Caco-2 (cell line): ENCODE data around the gene RFNG. TPM values are rescaled to one million over a fixed set of nuclear protein-coding genes. Genes with fewer than 3 reads are reported as not detected.
"Not testable (repeated sequence)": the region's sequence is repeated elsewhere in the genome, so short reads cannot be mapped to it uniquely, and the experiment has no call there.

Experiments
- BruUV-seq: library from RNA; stranded (reverse); fragments of 400-500 nt; replicated peaks from 2 replicates; lab custom pipeline; 2021; lab: Mats Ljungman, UMichigan
- CTCF ChIA-PET: fragments of 300-600 bp; sonication (Branson Sonifier 250); formaldehyde crosslinking; loops from one replicate; lab custom pipeline; 2022; ENCODE audit warnings: antibody characterized with exemption; lab: Charles Lee
- POLR2A ChIA-PET: fragments of 300-600 bp; sonication (Branson Sonifier 250); formaldehyde crosslinking; loops from one replicate; lab custom pipeline; 2022; ENCODE audit warnings: antibody characterized with exemption; lab: Charles Lee
- DNase-seq, 2 experiments: peaks; one replicate each; pipeline versions ENCODE4 v3.0.0 to v3.0.0-alpha.2; 2020 to 2022
- H3K27me3 ChIP-seq: replicated peaks from 2 replicates; pipeline ENCODE4 v1.6.0; 2011; ENCODE audit warnings: low read length; ENCODE audit not compliant: control insufficient read depth, insufficient read depth
- H3K36me3 ChIP-seq: 2 replicates; pipeline ENCODE4 v1.5.1; 2011; ENCODE audit warnings: low read length; ENCODE audit not compliant: control insufficient read depth, insufficient read depth
- H3K4me1 ChIP-seq: fragments of 250-450 bp; sonication (Bioruptor Pico); 2 replicates; pipeline ENCODE4 v1.5.1; 2020; ENCODE audit warnings: mild to moderate bottlenecking
- H3K4me3 ChIP-seq: 2 replicates; pipeline ENCODE4 v1.5.1; 2011; ENCODE audit warnings: low read depth, mild to moderate bottlenecking, control low read depth, low read length
- H3K9me3 ChIP-seq: fragments of 250-450 bp; sonication (Bioruptor Pico); 2 replicates; pipeline ENCODE4 v1.5.1; 2020; ENCODE audit warnings: mild to moderate bottlenecking, moderate library complexity
- H3K27ac Mint-ChIP-seq: one replicate; pipeline ENCODE4 v1.8.0; 2022; ENCODE audit warnings: mixed read lengths; ENCODE audit not compliant: unreplicated experiment
- H3K27me3 Mint-ChIP-seq: one replicate; pipeline ENCODE4 v1.8.0; 2022; ENCODE audit warnings: mixed read lengths; ENCODE audit not compliant: insufficient read depth, unreplicated experiment
- H3K36me3 Mint-ChIP-seq: one replicate; pipeline ENCODE4 v1.8.0; 2022; ENCODE audit warnings: mild to moderate bottlenecking, mixed read lengths; ENCODE audit not compliant: insufficient read depth, unreplicated experiment
- H3K4me1 Mint-ChIP-seq: one replicate; pipeline ENCODE4 v1.8.0; 2022; ENCODE audit warnings: low read depth, mixed read lengths; ENCODE audit not compliant: unreplicated experiment
- H3K4me3 Mint-ChIP-seq: one replicate; pipeline ENCODE4 v1.8.0; 2022; ENCODE audit warnings: mild to moderate bottlenecking, moderate library complexity, mixed read lengths; ENCODE audit not compliant: unreplicated experiment
- H3K9me3 Mint-ChIP-seq: one replicate; pipeline ENCODE4 v1.8.0; 2022; ENCODE audit warnings: mixed read lengths; ENCODE audit not compliant: unreplicated experiment
- CTCF ChIP-seq, 2 experiments: fragments of 200-600 bp in 1 of 2; IDR thresholded peaks; 1 replicate in 1 of 2; 2 replicates in 1 of 2; pipeline versions ENCODE4 v1.5.1 to v1.8.0; 2011 to 2022; ENCODE audit warnings: antibody characterized with exemption in 1 of 2, control low read depth in 1 of 2, inconsistent platforms in 1 of 2, low read depth in 1 of 2, low read length in 1 of 2, mild to moderate bottlenecking in 1 of 2, moderate library complexity in 1 of 2; ENCODE audit not compliant: insufficient read depth in 1 of 2, severe bottlenecking in 1 of 2, unreplicated experiment in 1 of 2
- intact Hi-C: fragments of 100-400 bp; cut with micrococcal nuclease; formaldehyde crosslinking; loops from one replicate; pipeline ENCODE4 v1.10.0; 2022; ENCODE audit not compliant: unreplicated experiment
- total RNA-seq: library from RNA; stranded (reverse); gene quantifications from 2 replicates; pipeline ENCODE4 v1.2.3, GENCODE V29; 2022

RFNG gene
- total RNA-seq, 1 experiment from 2014 or later = 35.5 TPM

- peaks cover 9% of the 10 kb centered on the region for H3K9me3 Mint-ChIP-seq
- no peaks in the 10 kb centered on the region for H3K27me3 Mint-ChIP-seq
- Histone ChIP-seq H3K4me3 (no peak overlapping the region), H3K9me3 (no peaks in the 10 kb centered on the region), H3K36me3 (no peaks in the 10 kb centered on the region; the same call in 1 of the 2 replicates), H3K27me3 (no peaks in the 10 kb centered on the region), H3K4me1 (peaks cover 14% of the 10 kb centered on the region)
- no TSS peak for BruUV-seq
- TF ChIP-seq CTCF (IDR thresholded peaks at IDR 0.05; ENCODE audit: insufficient read depth in 1 of 2, low read depth in 1 of 2, low read length in 1 of 2, severe bottlenecking in 1 of 2, unreplicated experiment in 1 of 2) = no peak
- ChIA-PET CTCF (interaction anchor here (1.5 kb wide), 1 partner anchor 17 kb away, joined by 3 read pairs; the partner anchor contains the start of genes CENPX and LRRC45), POLR2A (no interaction called here)
- H3K4me1 Mint-ChIP-seq = peaks cover 5% of the 10 kb centered on the region
- no peak overlapping the region for H3K4me3 Mint-ChIP-seq
- intact Hi-C loops = no loop called here
- H3K27ac Mint-ChIP-seq = no peak overlapping the region
- peaks cover 15% of the 10 kb centered on the region for H3K36me3 Mint-ChIP-seq
- DNase-seq = no peak
Observed at GRCh38 chr17:82039695-82040299, 11.8 kb downstream of the RFNG start.

DNA sequence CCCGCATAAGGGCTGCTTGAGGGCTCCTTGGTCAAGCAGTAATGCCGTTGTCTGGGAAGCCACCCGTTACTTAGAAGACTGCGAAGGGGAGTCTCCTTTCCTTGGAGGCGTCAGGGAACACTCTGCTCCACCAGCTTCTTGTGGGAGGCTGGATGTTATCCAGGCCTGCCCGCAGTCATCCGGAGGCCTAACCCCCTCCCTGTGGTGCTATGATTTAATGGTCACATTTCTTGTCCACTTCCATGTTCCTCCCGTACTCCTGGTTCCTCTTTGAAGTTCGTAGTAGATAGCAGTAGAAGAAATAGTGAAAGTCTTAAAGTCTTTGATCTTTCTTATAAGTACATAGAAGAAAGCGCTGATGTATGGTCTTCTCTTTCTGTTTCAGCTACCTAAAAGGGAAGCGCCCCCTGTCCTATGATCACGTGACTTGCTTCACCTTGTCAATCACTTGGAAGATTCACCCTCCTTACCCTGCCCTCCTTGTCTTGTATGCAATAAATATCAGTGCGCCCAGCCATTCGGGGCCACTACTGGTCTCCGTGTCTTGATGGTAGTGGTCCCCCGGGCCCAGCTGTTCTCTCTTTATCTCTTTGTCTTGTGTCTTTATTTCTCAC is 12.7 kb downstream of the RFNG start:
- H3K9me3 ChIP-seq, H3K27me3 Mint-ChIP-seq, POLR2A ChIA-PET, H3K4me3 Mint-ChIP-seq, H3K9me3 Mint-ChIP-seq, H3K27me3 ChIP-seq, H3K27ac Mint-ChIP-seq, DNase-seq, H3K4me1 Mint-ChIP-seq, H3K4me3 ChIP-seq, BruUV-seq, intact Hi-C loops, H3K36me3 ChIP-seq: not testable (repeated sequence)
- H3K36me3 Mint-ChIP-seq = peaks cover 15% of the 10 kb centered on the region
- peaks cover 14% of the 10 kb centered on the region for H3K4me1 ChIP-seq
- CTCF ChIA-PET = interaction anchor here (1.5 kb wide), 1 partner anchor 16 kb away, joined by 3 read pairs; the partner anchor contains the start of genes CENPX and LRRC45

DNA sequence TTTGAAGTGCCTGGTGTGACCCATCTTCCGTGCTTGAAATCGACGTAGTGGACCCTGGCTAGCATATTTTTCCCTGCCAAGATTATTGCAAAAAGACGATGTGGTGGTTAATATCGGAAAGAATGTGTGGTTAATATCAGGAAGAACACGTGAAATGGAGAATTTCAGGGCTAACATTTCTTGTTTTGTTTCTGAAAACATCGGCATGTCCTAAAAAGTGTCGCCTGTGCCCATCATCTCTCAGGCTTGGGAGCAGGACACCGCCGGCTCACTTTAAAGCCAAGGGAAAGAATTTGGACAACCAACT is 13.8 kb downstream of the RFNG start:
- intact Hi-C loops = loop anchor here (1.0 to 2.0 kb wide), 2 partner anchors 13 to 61 kb away; partner anchors contain the start of genes FASN, GPS1 and RFNG
- no peaks in the 10 kb centered on the region for H3K27me3 ChIP-seq
- POLR2A ChIA-PET = interaction anchor here (0.5 to 1.6 kb wide), 20 partner anchors 13 to 524 kb away, joined by 3 to 51 read pairs (median 4); partner anchors contain the start of genes CENPX, FASN, LRRC45 and NOTUM
- Mint-ChIP-seq H3K36me3 (peaks cover 18% of the 10 kb centered on the region), H3K4me3 (peak overlapping the region; percentile 86), H3K27me3 (no peaks in the 10 kb centered on the region), H3K27ac (peak overlapping the region; percentile 91), H3K4me1 (peaks cover 5% of the 10 kb centered on the region), H3K9me3 (peaks cover 9% of the 10 kb centered on the region)
- no peak for DNase-seq
- peaks cover 18% of the 10 kb centered on the region for H3K4me1 ChIP-seq
- H3K36me3 ChIP-seq = no peaks in the 10 kb centered on the region; the same call in 1 of the 2 replicates
- H3K4me3 ChIP-seq = peak overlapping the region; percentile 5
- H3K9me3 ChIP-seq = no peaks in the 10 kb centered on the region
- no peak for TF ChIP-seq CTCF (IDR thresholded peaks at IDR 0.05; ENCODE audit: insufficient read depth in 1 of 2, low read depth in 1 of 2, low read length in 1 of 2, severe bottlenecking in 1 of 2, unreplicated experiment in 1 of 2)
- CTCF ChIA-PET = interaction anchor here (0.6 to 2.4 kb wide), 19 partner anchors 14 to 230 kb away, joined by 3 to 42 read pairs (median 4); partner anchors contain the start of genes ALYREF, CENPX, FASN and GPS1
- BruUV-seq = no TSS peak
